ENCODE measurements around the gene RCAN3.
"Not testable (repeated sequence)": the region's sequence is repeated elsewhere in the genome, so short reads cannot be mapped to it uniquely, and the experiment has no call there.

The RCAN3 gene

GRCh38 chr1:24515671-24516209 lies 13.1 kb downstream of the RCAN3 start:
- not testable (repeated sequence) for DNase-seq

GRCh38 chr1:24516506-24516905 lies 13.9 kb downstream of the RCAN3 start:
- no peak for DNase-seq

- no peak for DNase-seq
Observed at GRCh38 chr1:24517898-24518297, 15.3 kb downstream of the RCAN3 start.

- not testable (repeated sequence) for DNase-seq
Observed at GRCh38 chr1:24520282-24520681, 17.6 kb downstream of the RCAN3 start.

GRCh38 chr1:24525606-24526005 lies 23.0 kb downstream of the RCAN3 start:
- DNase-seq, result no peak

- DNase-seq, result no peak
Observed at GRCh38 chr1:24526045-24526444, 23.4 kb downstream of the RCAN3 start.

GRCh38 chr1:24526940-24527542 lies 24.4 kb downstream of the RCAN3 start:
- DNase-seq, result peak; percentile 15

- no peak for DNase-seq
Observed at GRCh38 chr1:24528744-24529143, 26.1 kb downstream of the RCAN3 start.

GRCh38 chr1:24529292-24529691 lies 26.7 kb downstream of the RCAN3 start:
- not testable (repeated sequence) for DNase-seq

GRCh38 chr1:24535021-24535424 lies 32.4 kb downstream of the RCAN3 start:
- peak; percentile 73 for DNase-seq

- DNase-seq, result no peak
Observed at GRCh38 chr1:24535778-24536177, 33.1 kb downstream of the RCAN3 start.

- DNase-seq, result peak; percentile 83
Observed at GRCh38 chr1:24536391-24536840, 33.8 kb downstream of the RCAN3 start.

- no peak for DNase-seq
Observed at GRCh38 chr1:24540051-24540905, 37.6 kb downstream of the RCAN3 start.

GRCh38 chr1:24540906-24541710 lies 38.5 kb downstream of the RCAN3 start:
- DNase-seq, result no peak

GRCh38 chr1:24541711-24542346 lies 39.2 kb downstream of the RCAN3 start:
- no peak for DNase-seq

GRCh38 chr1:24544239-24544638 lies 41.6 kb downstream of the RCAN3 start:
- no peak for DNase-seq

GRCh38 chr1:24545662-24546061 lies 43.0 kb downstream of the RCAN3 start:
- no peak for DNase-seq

- DNase-seq, result no peak
Observed at GRCh38 chr1:24547195-24547594, 44.6 kb downstream of the RCAN3 start.

- no peak for DNase-seq
Observed at GRCh38 chr1:24548070-24548469, 45.4 kb downstream of the RCAN3 start.

GRCh38 chr1:24549210-24549609 lies 46.6 kb downstream of the RCAN3 start:
- not testable (repeated sequence) for DNase-seq

GRCh38 chr1:24551290-24551959 lies 48.8 kb downstream of the RCAN3 start:
- DNase-seq, result no peak

GRCh38 chr1:24551960-24552571 lies 49.4 kb downstream of the RCAN3 start:
- DNase-seq, result no peak
